Liver (tissue), 3 donors: ENCODE measurements around the gene COPS4.

Source experiments
- EGR1 ChIP-seq, 2 donors: IDR thresholded peaks; 2 replicates each; pipeline ENCODE4 v1.6.1; 2016 to 2018; ENCODE audit warnings: antibody characterized with exemption in 2 of 2, low read depth in 2 of 2
- FOXA1 ChIP-seq: IDR thresholded peaks from 2 replicates; pipeline ENCODE4 v1.6.1; 2016; ENCODE audit warnings: antibody characterized with exemption
- RAD21 ChIP-seq, 2 donors: IDR thresholded peaks; 2 replicates each; pipeline ENCODE4 v1.6.1; 2016; ENCODE audit warnings: antibody characterized with exemption in 2 of 2, mild to moderate bottlenecking in 2 of 2
- TAF1 ChIP-seq: conservative IDR thresholded peaks from 2 replicates; pipeline ENCODE4 v1.6.1; 2016; ENCODE audit warnings: antibody characterized with exemption, mild to moderate bottlenecking
- TF ChIP-seq, protein P1 (sequence below): fragments of 150-350 bp; IDR thresholded peaks from 2 replicates; pipeline ENCODE4 v1.5.1; 2017; ENCODE audit warnings: improper control_type of control experiment, low read depth, low read length; ENCODE audit not compliant: missing input control
- TF ChIP-seq, protein P2 (sequence below): IDR thresholded peaks from 2 replicates; pipeline ENCODE4 v1.6.1; 2016; ENCODE audit warnings: antibody characterized with exemption
- donor health status: healthy.
- donor health status: healthy.

DNA sequence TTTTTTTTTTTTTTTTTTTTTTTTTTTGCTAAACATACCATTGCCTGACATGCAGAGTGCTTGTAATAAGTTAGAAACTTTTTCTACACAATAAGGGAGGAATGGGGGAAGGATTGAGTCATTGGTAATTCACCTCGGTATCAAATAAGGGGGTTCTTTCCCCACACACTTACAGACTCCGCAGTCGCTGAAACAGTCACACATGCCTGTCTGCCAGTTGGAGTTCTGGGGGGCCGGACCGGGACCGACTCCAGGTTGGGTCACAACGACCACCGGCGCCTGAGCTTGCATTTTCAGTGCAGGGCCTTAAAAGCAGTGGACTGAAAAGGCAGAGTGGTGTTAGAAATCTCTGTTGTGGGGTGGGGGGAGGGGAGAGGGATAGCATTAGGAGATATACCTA lies 72.6 kb downstream of the COPS4 start:
- TF ChIP-seq TAF1, result no peak
- TF ChIP-seq, protein P1, sequence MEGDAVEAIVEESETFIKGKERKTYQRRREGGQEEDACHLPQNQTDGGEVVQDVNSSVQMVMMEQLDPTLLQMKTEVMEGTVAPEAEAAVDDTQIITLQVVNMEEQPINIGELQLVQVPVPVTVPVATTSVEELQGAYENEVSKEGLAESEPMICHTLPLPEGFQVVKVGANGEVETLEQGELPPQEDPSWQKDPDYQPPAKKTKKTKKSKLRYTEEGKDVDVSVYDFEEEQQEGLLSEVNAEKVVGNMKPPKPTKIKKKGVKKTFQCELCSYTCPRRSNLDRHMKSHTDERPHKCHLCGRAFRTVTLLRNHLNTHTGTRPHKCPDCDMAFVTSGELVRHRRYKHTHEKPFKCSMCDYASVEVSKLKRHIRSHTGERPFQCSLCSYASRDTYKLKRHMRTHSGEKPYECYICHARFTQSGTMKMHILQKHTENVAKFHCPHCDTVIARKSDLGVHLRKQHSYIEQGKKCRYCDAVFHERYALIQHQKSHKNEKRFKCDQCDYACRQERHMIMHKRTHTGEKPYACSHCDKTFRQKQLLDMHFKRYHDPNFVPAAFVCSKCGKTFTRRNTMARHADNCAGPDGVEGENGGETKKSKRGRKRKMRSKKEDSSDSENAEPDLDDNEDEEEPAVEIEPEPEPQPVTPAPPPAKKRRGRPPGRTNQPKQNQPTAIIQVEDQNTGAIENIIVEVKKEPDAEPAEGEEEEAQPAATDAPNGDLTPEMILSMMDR, result no peak
- TF ChIP-seq, protein P2, sequence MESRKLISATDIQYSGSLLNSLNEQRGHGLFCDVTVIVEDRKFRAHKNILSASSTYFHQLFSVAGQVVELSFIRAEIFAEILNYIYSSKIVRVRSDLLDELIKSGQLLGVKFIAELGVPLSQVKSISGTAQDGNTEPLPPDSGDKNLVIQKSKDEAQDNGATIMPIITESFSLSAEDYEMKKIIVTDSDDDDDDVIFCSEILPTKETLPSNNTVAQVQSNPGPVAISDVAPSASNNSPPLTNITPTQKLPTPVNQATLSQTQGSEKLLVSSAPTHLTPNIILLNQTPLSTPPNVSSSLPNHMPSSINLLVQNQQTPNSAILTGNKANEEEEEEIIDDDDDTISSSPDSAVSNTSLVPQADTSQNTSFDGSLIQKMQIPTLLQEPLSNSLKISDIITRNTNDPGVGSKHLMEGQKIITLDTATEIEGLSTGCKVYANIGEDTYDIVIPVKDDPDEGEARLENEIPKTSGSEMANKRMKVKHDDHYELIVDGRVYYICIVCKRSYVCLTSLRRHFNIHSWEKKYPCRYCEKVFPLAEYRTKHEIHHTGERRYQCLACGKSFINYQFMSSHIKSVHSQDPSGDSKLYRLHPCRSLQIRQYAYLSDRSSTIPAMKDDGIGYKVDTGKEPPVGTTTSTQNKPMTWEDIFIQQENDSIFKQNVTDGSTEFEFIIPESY, result no peak
- no peak for TF ChIP-seq EGR1 (IDR thresholded peaks at IDR 0.05; ENCODE audit: low read depth in 2 of 2)
- TF ChIP-seq RAD21 (IDR thresholded peaks at IDR 0.05), result no peak
- TF ChIP-seq FOXA1, result no peak
